Measurements from ENCODE around the gene KCNN3.

The KCNN3 gene

GRCh38 chr1:154716614-154717527, 153.2 kb downstream of the KCNN3 start:
- H3K4me3 ChIP-seq (ENCODE audit: control insufficient read depth, low read depth, low read length): no peak overlapping the region
- DNase-seq (ENCODE audit: low read depth): no peak
- no peak for TF ChIP-seq CTCF (IDR thresholded peaks at IDR 0.05; ENCODE audit: control insufficient read depth, insufficient read depth, low read depth, low read length, missing control alignments)

DNA sequence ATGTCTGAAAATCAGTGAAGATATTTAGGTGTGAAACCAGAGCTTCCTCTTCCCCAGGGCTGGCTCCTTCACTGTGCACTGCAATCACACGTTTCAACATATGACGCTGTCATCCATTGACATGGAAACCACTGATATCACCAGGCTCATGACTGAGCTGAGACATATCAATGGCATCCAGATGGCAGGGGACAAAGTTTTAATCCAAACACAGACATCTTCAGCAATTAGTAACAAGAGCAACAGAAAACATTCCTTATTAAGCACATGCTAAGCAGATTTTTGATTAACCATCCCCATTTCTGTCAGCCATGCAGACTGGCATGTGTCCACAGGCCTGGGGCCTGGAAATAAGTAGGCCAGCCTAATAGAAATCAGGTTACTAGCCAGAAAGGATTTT, 154.1 kb downstream of the KCNN3 start:
- H3K4me3 ChIP-seq (ENCODE audit: control insufficient read depth, low read depth, low read length): no peak overlapping the region
- no peak for TF ChIP-seq CTCF (IDR thresholded peaks at IDR 0.05; ENCODE audit: control insufficient read depth, insufficient read depth, low read depth, low read length, missing control alignments)
- DNase-seq (ENCODE audit: low read depth): no peak

- TF ChIP-seq CTCF (IDR thresholded peaks at IDR 0.05; ENCODE audit: control insufficient read depth, insufficient read depth, low read depth, low read length, missing control alignments): no peak
- no peak for DNase-seq (ENCODE audit: low read depth)
- no peak overlapping the region for H3K4me3 ChIP-seq (ENCODE audit: control insufficient read depth, low read depth, low read length)
Measured at GRCh38 chr1:154715385-154715784, 154.7 kb downstream of the KCNN3 start.

DNA sequence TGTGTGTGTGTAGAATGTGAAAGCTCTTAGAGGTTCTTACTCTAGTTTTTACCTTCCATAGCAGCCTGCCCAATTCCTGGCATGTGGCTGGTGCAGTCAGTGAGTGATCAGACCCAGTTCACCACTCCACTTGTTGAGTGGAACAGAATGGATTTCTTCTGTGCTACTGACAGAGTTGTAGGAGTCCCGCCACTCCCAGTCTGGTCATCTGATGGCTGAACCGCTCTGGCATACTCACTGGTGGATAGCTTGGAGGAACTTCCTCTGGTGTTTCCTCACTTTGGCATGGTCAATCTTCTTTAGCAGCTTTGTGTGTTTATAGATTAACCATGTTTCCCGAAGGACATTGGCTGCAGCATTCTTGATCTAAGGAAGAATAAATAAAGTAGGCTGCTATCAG, 155.4 kb downstream of the KCNN3 start:
- no peak for TF ChIP-seq CTCF (IDR thresholded peaks at IDR 0.05; ENCODE audit: control insufficient read depth, insufficient read depth, low read depth, low read length, missing control alignments)
- no peak overlapping the region for H3K4me3 ChIP-seq (ENCODE audit: control insufficient read depth, low read depth, low read length)
- DNase-seq (ENCODE audit: low read depth): no peak

GRCh38 chr1:154714052-154714623, 155.9 kb downstream of the KCNN3 start:
- no peak for DNase-seq (ENCODE audit: low read depth)
- no peak for TF ChIP-seq CTCF (IDR thresholded peaks at IDR 0.05; ENCODE audit: control insufficient read depth, insufficient read depth, low read depth, low read length, missing control alignments)
- H3K4me3 ChIP-seq (ENCODE audit: control insufficient read depth, low read depth, low read length): no peak overlapping the region

DNA sequence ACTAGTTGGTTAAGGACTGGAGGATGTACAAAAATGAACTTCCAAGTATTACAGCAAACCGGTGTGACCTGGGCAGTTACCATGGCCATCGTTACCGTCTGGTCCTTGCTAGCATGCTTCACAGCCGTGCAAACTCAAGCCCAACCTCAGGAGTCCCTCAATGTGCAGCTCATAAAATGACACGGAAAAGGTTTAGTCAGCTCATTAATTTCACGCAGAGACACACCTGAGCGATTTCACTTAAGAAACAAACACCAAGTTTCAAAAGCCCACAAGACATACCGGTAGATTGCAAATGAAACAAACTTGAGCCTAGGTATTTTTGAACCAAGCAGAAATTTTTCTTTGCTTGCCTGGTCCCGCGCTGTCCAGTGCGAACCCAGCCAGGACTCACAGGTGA, 157.1 kb downstream of the KCNN3 start:
- no peak for DNase-seq (ENCODE audit: low read depth)
- no peak overlapping the region for H3K4me3 ChIP-seq (ENCODE audit: control insufficient read depth, low read depth, low read length)
- TF ChIP-seq CTCF (IDR thresholded peaks at IDR 0.05; ENCODE audit: control insufficient read depth, insufficient read depth, low read depth, low read length, missing control alignments): no peak

All from AG09309 (cell line).